Endothelial cell of umbilical vein (primary cell): ENCODE results near the gene USH2A. TPM values are rescaled to one million over a fixed set of nuclear protein-coding genes. Genes with fewer than 3 reads are reported as not detected.

Experiments
- BruUV-seq: library from RNA; stranded (reverse); fragments of 400-500 nt; replicated peaks from 2 replicates; lab custom pipeline; 2021; lab: Mats Ljungman, UMichigan
- CTCF ChIA-PET: fragments of 300-600, 350-600 bp; sonication (Branson Sonifier 250); formaldehyde crosslinking; loops from one replicate; lab custom pipeline; 2021; ENCODE audit warnings: antibody characterized with exemption, inconsistent platforms; lab: Charles Lee
- POLR2A ChIA-PET: fragments of 300-600, 350-600 bp; sonication (Branson Sonifier 250); formaldehyde crosslinking; loops from one replicate; lab custom pipeline; 2021; ENCODE audit warnings: antibody characterized with exemption, inconsistent platforms; lab: Charles Lee
- DNase-seq: peaks from one replicate; pipeline ENCODE4 v3.0.0-alpha.2; 2011; ENCODE audit warnings: low read depth, low spot score
- FAIRE-seq: peaks from 2 replicates; lab custom pipeline; 2011; peaks lifted over from hg19 to GRCh38; lab: Jason Lieb, UNC
- H2AFZ ChIP-seq: 2 replicates; pipeline ENCODE4 v1.6.0; 2012; ENCODE audit warnings: low read depth, low read length, control low read depth, inconsistent platforms
- H3K27ac ChIP-seq: 2 replicates; pipeline ENCODE4 v1.5.1; 2011; ENCODE audit warnings: low read depth, mild to moderate bottlenecking, control low read depth, low read length, moderate library complexity; ENCODE audit not compliant: insufficient read depth
- H3K27me3 ChIP-seq, 2 experiments: 2 replicates each; pipeline versions ENCODE4 v1.6.0 to v1.6.1; 2011; ENCODE audit warnings: low read length in 2 of 2, mixed read lengths in 1 of 2; ENCODE audit not compliant: control insufficient read depth in 2 of 2, insufficient read depth in 2 of 2
- H3K36me3 ChIP-seq, 2 experiments: 2 replicates in 1 of 2; 3 replicates in 1 of 2; pipeline ENCODE4 v1.5.1; 2011; ENCODE audit warnings: low read length in 2 of 2, mild to moderate bottlenecking in 1 of 2, moderate library complexity in 1 of 2; ENCODE audit not compliant: control insufficient read depth in 2 of 2, insufficient read depth in 2 of 2; ENCODE audit errors: extremely low read depth in 1 of 2
- H3K4me1 ChIP-seq: 3 replicates; pipeline ENCODE4 v1.5.1; 2011; ENCODE audit warnings: mild to moderate bottlenecking, low read length; ENCODE audit not compliant: control insufficient read depth, insufficient read depth; ENCODE audit errors: extremely low read depth
- H3K4me2 ChIP-seq: 2 replicates; pipeline ENCODE4 v1.6.1; 2011; ENCODE audit warnings: low read length, control low read depth, mixed read lengths; ENCODE audit not compliant: insufficient read depth
- H3K4me3 ChIP-seq, 3 experiments: fragments of 200-600 bp in 1 of 3; sonication (generic), shearing (Covaris generic) in 1 of 3; replicated peaks in 1 of 3; 2 replicates each; pipeline ENCODE4 v1.5.1; 2011 to 2016; ENCODE audit warnings: control low read depth in 3 of 3, low read length in 3 of 3, mild to moderate bottlenecking in 2 of 3, inconsistent platforms in 1 of 3, low read depth in 1 of 3, moderate library complexity in 1 of 3; ENCODE audit not compliant: insufficient read depth in 1 of 3
- H3K79me2 ChIP-seq: 2 replicates; pipeline ENCODE4 v1.6.0; 2012; ENCODE audit warnings: low read length, inconsistent platforms; ENCODE audit not compliant: control insufficient read depth, insufficient read depth
- H3K9ac ChIP-seq: replicated peaks from 2 replicates; pipeline ENCODE3; 2011; ENCODE audit warnings: low read length, control low read depth; ENCODE audit not compliant: insufficient read depth; ENCODE audit errors: extremely low read depth
- H3K9me1 ChIP-seq: replicated peaks from 3 replicates; pipeline ENCODE4 v1.6.0; 2011; ENCODE audit warnings: mild to moderate bottlenecking, low read length; ENCODE audit not compliant: control insufficient read depth, insufficient read depth; ENCODE audit errors: extremely low read depth
- H3K9me3 ChIP-seq: replicated peaks from 2 replicates; pipeline ENCODE4 v1.5.1; 2012; ENCODE audit warnings: low read length, inconsistent platforms; ENCODE audit not compliant: control insufficient read depth, insufficient read depth
- H4K20me1 ChIP-seq: replicated peaks from 2 replicates; pipeline ENCODE3; 2011; ENCODE audit warnings: mild to moderate bottlenecking, low read length; ENCODE audit not compliant: control insufficient read depth, insufficient read depth; ENCODE audit errors: extremely low read depth
- CTCF ChIP-seq, 2 donors: IDR thresholded peaks; 1 replicate in 1 of 2; 2 replicates in 1 of 2; pipeline ENCODE4 v1.5.1; 2011; ENCODE audit warnings: low read length in 2 of 2, mild to moderate bottlenecking in 2 of 2, moderate library complexity in 2 of 2, control low read depth in 1 of 2, inconsistent platforms in 1 of 2, low read depth in 1 of 2; ENCODE audit not compliant: insufficient read depth in 1 of 2; ENCODE audit errors: extremely low read depth in 1 of 2
- EZH2 ChIP-seq: IDR thresholded peaks from 2 replicates; pipeline ENCODE4 v1.6.1; 2012; ENCODE audit warnings: borderline replicate concordance, low read depth, mild to moderate bottlenecking, moderate library complexity, low read length, inconsistent platforms; ENCODE audit not compliant: severe bottlenecking
- GATA2 ChIP-seq: IDR thresholded peaks from 2 replicates; pipeline ENCODE4 v1.7.0; 2011; ENCODE audit warnings: low read depth, mild to moderate bottlenecking, moderate library complexity, mixed read lengths, low read length; ENCODE audit not compliant: insufficient read length, insufficient read depth
- MAX ChIP-seq: IDR thresholded peaks from 2 replicates; pipeline ENCODE4 v1.6.1; 2011; ENCODE audit not compliant: insufficient read depth, insufficient read length
- MYC ChIP-seq: IDR thresholded peaks from one replicate; pipeline ENCODE4 v1.6.1; 2011; ENCODE audit warnings: mild to moderate bottlenecking, low read depth, low read length
- POLR2AphosphoS5 ChIP-seq: IDR thresholded peaks from 2 replicates; pipeline ENCODE4 v1.6.1; 2012; ENCODE audit warnings: low read depth, mild to moderate bottlenecking, control low read depth, low read length, moderate library complexity; ENCODE audit not compliant: insufficient read depth
- dilution Hi-C: fragments of 300-500 bp; cut with MboI; formaldehyde crosslinking; loops from one replicate; pipeline ENCODE4 v1.15.0; 2019; ENCODE audit warnings: low sequenced_read_pairs; ENCODE audit not compliant: extremely low pct_ligation_motif_present
- intact Hi-C: fragments of 100-400 bp; cut with micrococcal nuclease; formaldehyde crosslinking; loops from one replicate; pipeline ENCODE4 v1.10.0; 2022
- polyA plus RNA-seq, 4 experiments: library from polyadenylated mRNA; depleted of rRNA in 3 of 4; stranded (reverse) in 3 of 4; unstranded in 1 of 4; fragments of >200 nt; gene quantifications; 2 replicates each; pipeline versions ENCODE4 v1.2.1 to v1.2.3, GENCODE V29; 2011 to 2012; ENCODE audit warnings: missing spikeins in 1 of 4
- total RNA-seq: library from RNA; stranded (reverse); gene quantifications from 2 replicates; pipeline ENCODE4 v1.2.3, GENCODE V29; 2021

USH2A gene
- total and polyA plus RNA-seq, 2 donors (not counting 3 experiments of a cell fraction or from before 2014, with no cell fraction given) = not detected

- FAIRE-seq (no peak), DNase-seq (no peak)
- dilution Hi-C loops (no loop called here), intact Hi-C loops (no loop called here)
- Histone ChIP-seq H4K20me1 (no peaks in the 10 kb centered on the region), H3K4me2 (no peak overlapping the region), H3K9me3 (peaks cover 3% of the 10 kb centered on the region), H3K4me3 (no peak overlapping the region), H3K79me2 (no peaks in the 10 kb centered on the region), H3K9ac (no peak overlapping the region), H3K9me1 (no peaks in the 10 kb centered on the region), H2AFZ (no peak overlapping the region), H3K27ac (no peak overlapping the region), H3K36me3 (no peaks in the 10 kb centered on the region), H3K4me1 (no peaks in the 10 kb centered on the region), H3K27me3 (no peaks in the 10 kb centered on the region)
- BruUV-seq = no TSS peak
- ChIA-PET POLR2A (no interaction called here), CTCF (interaction anchor here (0.8 kb wide), 1 partner anchor 24 kb away, joined by 3 read pairs; no protein-coding TSS in a partner anchor)
- TF ChIP-seq MYC = no peak
These were observed 164.9 kb downstream of the USH2A start for GRCh38 chr1:216258386-216258785.

GRCh38 chr1:216250861-216251260 lies 172.4 kb downstream of the USH2A start:
- no peak for FAIRE-seq
- H3K9me1 ChIP-seq = no peaks in the 10 kb centered on the region
- BruUV-seq = no TSS peak
- ChIA-PET CTCF (no interaction called here), POLR2A (no interaction called here)
- intact Hi-C loops (no loop called here), dilution Hi-C loops (no loop called here)
- H3K9ac ChIP-seq = no peak overlapping the region
- H3K27me3 ChIP-seq = no peaks in the 10 kb centered on the region
- H3K79me2 ChIP-seq = no peaks in the 10 kb centered on the region
- TF ChIP-seq POLR2AphosphoS5 (no peak), EZH2 (no peak), GATA2 (no peak), CTCF (IDR thresholded peaks at IDR 0.05; ENCODE audit: extremely low read depth in 1 of 2, insufficient read depth in 1 of 2, low read depth in 1 of 2, low read length in 2 of 2) (no peak), MAX (no peak)
- H2AFZ ChIP-seq = no peak overlapping the region
- no peak overlapping the region for H3K4me2 ChIP-seq
- no peaks in the 10 kb centered on the region for H3K4me1 ChIP-seq
- no peak overlapping the region for H3K27ac ChIP-seq
- no peak overlapping the region for H3K4me3 ChIP-seq
- H4K20me1 ChIP-seq = no peaks in the 10 kb centered on the region
- no peaks in the 10 kb centered on the region for H3K36me3 ChIP-seq
- H3K9me3 ChIP-seq = no peaks in the 10 kb centered on the region
- no peak for DNase-seq
